Liver (tissue), 9 donors: ENCODE measurements around the gene COL7A1. TPM values are rescaled to one million over a fixed set of nuclear protein-coding genes. Genes with fewer than 3 reads are reported as not detected.
"Not testable (repeated sequence)": the region's sequence is repeated elsewhere in the genome, so short reads cannot be mapped to it uniquely, and the experiment has no call there.

Source experiments
- DNase-seq: peaks from one replicate; pipeline ENCODE4 v3.0.0-alpha.2; 2017; ENCODE audit warnings: low spot score
- H3K27ac ChIP-seq, 2 donors: one replicate each; pipeline ENCODE4 v1.7.0; 2013; ENCODE audit warnings: inconsistent platforms in 2 of 2, low read length in 2 of 2, control low read depth in 1 of 2, low read depth in 1 of 2, mild to moderate bottlenecking in 1 of 2
- H3K27me3 ChIP-seq, 4 donors: one replicate each; pipeline versions ENCODE4 v1.6.1 to v1.7.0; 2013; ENCODE audit warnings: low read length in 3 of 4, inconsistent platforms in 1 of 4, mild to moderate bottlenecking in 1 of 4, moderate library complexity in 1 of 4; ENCODE audit not compliant: control insufficient read depth in 4 of 4, insufficient read depth in 4 of 4
- H3K36me3 ChIP-seq, 4 donors: one replicate each; pipeline versions ENCODE4 v1.6.1 to v1.7.0; 2013; ENCODE audit warnings: low read length in 3 of 4, mild to moderate bottlenecking in 3 of 4, low read depth in 1 of 4, moderate library complexity in 1 of 4; ENCODE audit not compliant: control insufficient read depth in 4 of 4, insufficient read depth in 3 of 4
- H3K4me1 ChIP-seq, 4 donors: one replicate each; pipeline versions ENCODE4 v1.6.1 to v1.7.0; 2013; ENCODE audit warnings: low read length in 3 of 4, mild to moderate bottlenecking in 3 of 4, moderate library complexity in 1 of 4; ENCODE audit not compliant: control insufficient read depth in 4 of 4, insufficient read depth in 4 of 4
- H3K4me3 ChIP-seq, 3 donors: one replicate each; pipeline versions ENCODE4 v1.6.1 to v1.7.0; 2013; ENCODE audit warnings: low read length in 3 of 3, control low read depth in 1 of 3, low read depth in 1 of 3, mild to moderate bottlenecking in 1 of 3
- H3K9ac ChIP-seq, 2 donors: one replicate each; pipeline ENCODE4 v1.7.0; 2013; ENCODE audit warnings: low read length in 2 of 2, mild to moderate bottlenecking in 2 of 2, moderate library complexity in 2 of 2, control low read depth in 1 of 2, low read depth in 1 of 2
- H3K9me3 ChIP-seq, 4 donors: one replicate each; pipeline versions ENCODE4 v1.6.1 to v1.7.0; 2013; ENCODE audit warnings: low read length in 3 of 4; ENCODE audit not compliant: control insufficient read depth in 4 of 4
- EGR1 ChIP-seq, 2 donors: IDR thresholded peaks; 2 replicates each; pipeline ENCODE4 v1.6.1; 2016 to 2018; ENCODE audit warnings: antibody characterized with exemption in 2 of 2, low read depth in 2 of 2
- FOXA1 ChIP-seq: IDR thresholded peaks from 2 replicates; pipeline ENCODE4 v1.6.1; 2016; ENCODE audit warnings: antibody characterized with exemption
- FOXA2 ChIP-seq: IDR thresholded peaks from 2 replicates; pipeline ENCODE4 v1.6.1; 2016; ENCODE audit warnings: antibody characterized with exemption
- HNF4A ChIP-seq, 2 donors: conservative IDR thresholded peaks; 2 replicates each; pipeline ENCODE4 v1.6.1; 2016; ENCODE audit warnings: antibody characterized with exemption in 2 of 2, mild to moderate bottlenecking in 2 of 2
- HNF4G ChIP-seq: IDR thresholded peaks from 2 replicates; pipeline ENCODE4 v1.6.1; 2016; ENCODE audit warnings: antibody characterized with exemption
- JUND ChIP-seq, 2 donors: IDR thresholded peaks; 2 replicates each; pipeline ENCODE4 v1.6.1; 2016; ENCODE audit warnings: antibody characterized with exemption in 2 of 2
- RXRA ChIP-seq, 2 donors: IDR thresholded peaks; 2 replicates each; pipeline ENCODE4 v1.6.1; 2017 to 2018; ENCODE audit warnings: antibody characterized with exemption in 2 of 2, mild to moderate bottlenecking in 1 of 2
- SP1 ChIP-seq: IDR thresholded peaks from 2 replicates; pipeline ENCODE4 v1.6.1; 2018; ENCODE audit warnings: antibody characterized with exemption, mild to moderate bottlenecking
- TAF1 ChIP-seq: conservative IDR thresholded peaks from 2 replicates; pipeline ENCODE4 v1.6.1; 2016; ENCODE audit warnings: antibody characterized with exemption, mild to moderate bottlenecking
- YY1 ChIP-seq: IDR thresholded peaks from 2 replicates; pipeline ENCODE4 v1.6.1; 2016; ENCODE audit warnings: antibody characterized with exemption, mild to moderate bottlenecking
- WGBS: extraction: QIAGEN DNeasy Blood & Tissue Kit; methylation state at CpG from one replicate; pipeline ENCODE4 v1.1.7; 2013; 5-methylcytosine and 5-hydroxymethylcytosine counted together
- polyA plus RNA-seq, 2 donors: library from polyadenylated mRNA; stranded (reverse) in 1 of 2; unstranded in 1 of 2; fragments of 200-250 nt in 1 of 2; fragments of >200 nt in 1 of 2; fragmentation: Nextera tagmentation in 1 of 2; extraction: Ambion mirVana in 1 of 2; gene quantifications; one replicate each; pipeline versions ENCODE4 v1.2.1 to v1.2.3, GENCODE V29; 2013 to 2015
- total RNA-seq, 2 donors: library from RNA; depleted of rRNA; stranded (reverse); fragments of >200 nt; gene quantifications; one replicate each; pipeline ENCODE4 v1.2.3, GENCODE V29; 2014
- TF ChIP-seq, protein P1 (sequence below): IDR thresholded peaks from 2 replicates; pipeline ENCODE4 v1.6.1; 2016; ENCODE audit warnings: antibody characterized with exemption
- TF ChIP-seq, protein P2 (sequence below): IDR thresholded peaks from 2 replicates; pipeline ENCODE4 v1.6.1; 2016; ENCODE audit warnings: antibody characterized with exemption
- TF ChIP-seq, protein P3 (sequence below): IDR thresholded peaks from 2 replicates; pipeline ENCODE4 v1.6.1; 2016; ENCODE audit warnings: antibody characterized with exemption, mild to moderate bottlenecking
- TF ChIP-seq, protein P4 (sequence below): IDR thresholded peaks from 2 replicates; pipeline ENCODE4 v1.6.1; 2016; ENCODE audit warnings: antibody characterized with exemption
- donor health status: healthy.
- donor health status: healthy.
- donor health status: healthy.
- donor health status: healthy.
- donor health status: healthy.

COL7A1 gene
- total and polyA plus RNA-seq, 4 donors = 0.24 to 0.84 (median 0.40) TPM

DNA sequence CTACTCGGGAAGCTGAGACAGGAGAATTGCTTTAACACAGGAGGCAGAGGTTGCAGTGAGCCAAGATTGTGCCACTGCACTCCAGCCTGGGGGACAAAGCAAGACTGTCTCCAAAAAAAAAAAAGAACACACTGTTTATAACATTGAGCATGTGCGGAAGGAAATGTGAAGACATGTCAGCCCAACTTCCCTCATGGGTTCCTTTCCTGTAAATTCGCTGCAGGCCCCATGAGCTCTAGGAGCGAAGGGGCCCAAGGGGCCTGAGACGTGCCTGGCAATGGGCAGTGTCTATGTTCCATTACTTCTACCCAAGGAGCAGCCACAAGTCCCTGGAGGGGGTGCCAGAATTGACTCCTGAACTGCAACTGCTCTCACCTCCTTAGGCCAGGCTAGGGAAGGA, 41.8 kb downstream of the COL7A1 start (continued):
- TF ChIP-seq HNF4G (no peak), JUND (IDR thresholded peaks at IDR 0.05) (no peak), FOXA1 (no peak)

DNA sequence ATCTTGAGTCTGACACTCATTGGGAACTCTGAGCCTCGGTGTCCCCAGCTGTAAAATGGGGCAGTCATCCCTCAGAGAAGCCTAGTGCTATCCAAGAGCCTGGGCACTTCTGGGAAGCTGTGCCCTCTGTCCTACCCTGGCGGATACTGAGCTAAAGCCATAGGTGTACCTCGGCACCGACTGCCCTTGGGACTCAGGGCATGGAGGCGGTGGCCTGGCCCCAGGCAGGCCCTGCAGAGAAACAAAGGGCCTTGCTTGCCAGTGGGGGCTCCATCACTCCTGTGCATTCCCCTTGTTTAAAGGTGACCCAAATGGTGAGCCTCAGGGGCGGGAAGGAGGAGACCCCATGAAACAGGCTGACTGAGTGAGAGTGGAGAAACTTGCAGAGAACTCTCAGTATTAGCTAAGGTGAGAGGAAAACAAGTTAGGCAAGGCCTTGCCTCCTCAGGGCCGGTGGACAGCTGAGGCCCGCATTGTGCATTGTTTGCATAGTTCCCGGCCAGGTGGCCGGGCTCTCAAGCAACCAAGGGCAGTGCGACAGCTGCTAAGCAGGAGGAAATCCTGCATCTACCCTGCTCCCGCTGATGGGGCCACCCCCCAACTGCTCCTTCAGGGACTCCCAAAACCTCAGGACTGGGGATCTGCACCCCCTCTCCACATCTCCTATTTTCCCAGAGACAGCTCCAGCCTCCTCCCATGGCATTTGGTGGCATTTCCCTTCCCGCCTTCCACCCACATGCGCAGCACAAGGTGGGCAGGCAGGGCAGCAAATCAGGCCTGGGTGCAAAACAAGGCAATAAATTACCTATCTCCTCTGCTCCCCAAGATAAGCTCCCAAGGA, 42.8 kb downstream of the COL7A1 start:
- H3K4me3 ChIP-seq = no peak overlapping the region
- no peak overlapping the region for H3K27ac ChIP-seq
- peaks cover 4 to 11% (median 7%) of the 10 kb centered on the region in 4 donors for H3K4me1 ChIP-seq
- H3K9ac ChIP-seq = no peak overlapping the region
- 81% methylated on average over 14 of the region's 14 CpGs for WGBS
- no peak for DNase-seq
- no peaks in the 10 kb centered on the region for H3K9me3 ChIP-seq
- no peaks in the 10 kb centered on the region for H3K36me3 ChIP-seq
- TF ChIP-seq, protein P1, sequence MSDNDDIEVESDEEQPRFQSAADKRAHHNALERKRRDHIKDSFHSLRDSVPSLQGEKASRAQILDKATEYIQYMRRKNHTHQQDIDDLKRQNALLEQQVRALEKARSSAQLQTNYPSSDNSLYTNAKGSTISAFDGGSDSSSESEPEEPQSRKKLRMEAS = no peak
- TF ChIP-seq FOXA2 = no peak
- no peak for TF ChIP-seq JUND (IDR thresholded peaks at IDR 0.05)
- TF ChIP-seq EGR1 (IDR thresholded peaks at IDR 0.05; ENCODE audit: low read depth in 2 of 2) = no peak
- no peak for TF ChIP-seq RXRA (IDR thresholded peaks at IDR 0.05)
- no peak for TF ChIP-seq FOXA1
- no peak for TF ChIP-seq HNF4G
- no peak for TF ChIP-seq SP1
- TF ChIP-seq, protein P2, sequence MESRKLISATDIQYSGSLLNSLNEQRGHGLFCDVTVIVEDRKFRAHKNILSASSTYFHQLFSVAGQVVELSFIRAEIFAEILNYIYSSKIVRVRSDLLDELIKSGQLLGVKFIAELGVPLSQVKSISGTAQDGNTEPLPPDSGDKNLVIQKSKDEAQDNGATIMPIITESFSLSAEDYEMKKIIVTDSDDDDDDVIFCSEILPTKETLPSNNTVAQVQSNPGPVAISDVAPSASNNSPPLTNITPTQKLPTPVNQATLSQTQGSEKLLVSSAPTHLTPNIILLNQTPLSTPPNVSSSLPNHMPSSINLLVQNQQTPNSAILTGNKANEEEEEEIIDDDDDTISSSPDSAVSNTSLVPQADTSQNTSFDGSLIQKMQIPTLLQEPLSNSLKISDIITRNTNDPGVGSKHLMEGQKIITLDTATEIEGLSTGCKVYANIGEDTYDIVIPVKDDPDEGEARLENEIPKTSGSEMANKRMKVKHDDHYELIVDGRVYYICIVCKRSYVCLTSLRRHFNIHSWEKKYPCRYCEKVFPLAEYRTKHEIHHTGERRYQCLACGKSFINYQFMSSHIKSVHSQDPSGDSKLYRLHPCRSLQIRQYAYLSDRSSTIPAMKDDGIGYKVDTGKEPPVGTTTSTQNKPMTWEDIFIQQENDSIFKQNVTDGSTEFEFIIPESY = no peak
- no peak for TF ChIP-seq TAF1
- TF ChIP-seq, protein P3, sequence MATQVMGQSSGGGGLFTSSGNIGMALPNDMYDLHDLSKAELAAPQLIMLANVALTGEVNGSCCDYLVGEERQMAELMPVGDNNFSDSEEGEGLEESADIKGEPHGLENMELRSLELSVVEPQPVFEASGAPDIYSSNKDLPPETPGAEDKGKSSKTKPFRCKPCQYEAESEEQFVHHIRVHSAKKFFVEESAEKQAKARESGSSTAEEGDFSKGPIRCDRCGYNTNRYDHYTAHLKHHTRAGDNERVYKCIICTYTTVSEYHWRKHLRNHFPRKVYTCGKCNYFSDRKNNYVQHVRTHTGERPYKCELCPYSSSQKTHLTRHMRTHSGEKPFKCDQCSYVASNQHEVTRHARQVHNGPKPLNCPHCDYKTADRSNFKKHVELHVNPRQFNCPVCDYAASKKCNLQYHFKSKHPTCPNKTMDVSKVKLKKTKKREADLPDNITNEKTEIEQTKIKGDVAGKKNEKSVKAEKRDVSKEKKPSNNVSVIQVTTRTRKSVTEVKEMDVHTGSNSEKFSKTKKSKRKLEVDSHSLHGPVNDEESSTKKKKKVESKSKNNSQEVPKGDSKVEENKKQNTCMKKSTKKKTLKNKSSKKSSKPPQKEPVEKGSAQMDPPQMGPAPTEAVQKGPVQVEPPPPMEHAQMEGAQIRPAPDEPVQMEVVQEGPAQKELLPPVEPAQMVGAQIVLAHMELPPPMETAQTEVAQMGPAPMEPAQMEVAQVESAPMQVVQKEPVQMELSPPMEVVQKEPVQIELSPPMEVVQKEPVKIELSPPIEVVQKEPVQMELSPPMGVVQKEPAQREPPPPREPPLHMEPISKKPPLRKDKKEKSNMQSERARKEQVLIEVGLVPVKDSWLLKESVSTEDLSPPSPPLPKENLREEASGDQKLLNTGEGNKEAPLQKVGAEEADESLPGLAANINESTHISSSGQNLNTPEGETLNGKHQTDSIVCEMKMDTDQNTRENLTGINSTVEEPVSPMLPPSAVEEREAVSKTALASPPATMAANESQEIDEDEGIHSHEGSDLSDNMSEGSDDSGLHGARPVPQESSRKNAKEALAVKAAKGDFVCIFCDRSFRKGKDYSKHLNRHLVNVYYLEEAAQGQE = no peak
- TF ChIP-seq, protein P4, sequence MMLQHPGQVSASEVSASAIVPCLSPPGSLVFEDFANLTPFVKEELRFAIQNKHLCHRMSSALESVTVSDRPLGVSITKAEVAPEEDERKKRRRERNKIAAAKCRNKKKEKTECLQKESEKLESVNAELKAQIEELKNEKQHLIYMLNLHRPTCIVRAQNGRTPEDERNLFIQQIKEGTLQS = no peak
- no peak for TF ChIP-seq HNF4A (conservative IDR thresholded peaks at IDR 0.05)
- no peak for TF ChIP-seq YY1
- no peaks in the 10 kb centered on the region for H3K27me3 ChIP-seq

DNA sequence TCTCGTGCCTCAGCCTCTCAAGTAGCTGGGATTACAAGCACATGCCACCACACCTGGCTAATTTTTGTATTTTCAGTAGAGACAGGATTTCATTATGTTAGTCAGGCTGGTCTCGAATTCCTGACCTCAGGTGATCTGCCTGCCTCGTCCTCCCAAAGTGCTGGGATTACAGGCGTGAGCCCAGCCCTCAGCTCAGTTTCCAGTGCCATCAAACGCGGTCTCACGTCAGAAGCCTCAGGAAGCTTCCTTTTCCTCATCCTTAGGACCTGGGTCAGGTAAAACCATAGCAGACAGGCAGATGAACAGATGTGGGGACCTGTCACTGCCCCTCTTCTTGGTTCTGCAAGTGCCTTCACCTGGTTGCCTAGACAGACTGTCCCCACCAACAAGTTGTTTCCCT, 43.5 kb downstream of the COL7A1 start:
- H3K9me3 ChIP-seq, H3K27ac ChIP-seq, DNase-seq, H3K4me3 ChIP-seq, H3K36me3 ChIP-seq, H3K9ac ChIP-seq, H3K4me1 ChIP-seq, H3K27me3 ChIP-seq: not testable (repeated sequence)
- 91% methylated on average over 7 of the region's 7 CpGs for WGBS
